GM23338 (cell line): ENCODE results near the gene B4GALNT4. TPM values are rescaled to one million over a fixed set of nuclear protein-coding genes. Genes with fewer than 3 reads are reported as not detected.
A peak's percentile ranks its signal among the peaks of the same experiment; 100 is the strongest.

Source experiments
- ATAC-seq: fragments of 200-7000 bp; cut with Tn5 transposase; 3 replicates; pipeline ENCODE4 v1.9.1; 2020
- DNase-seq: peaks from one replicate; pipeline ENCODE4 v3.0.0-alpha.2; 2015; ENCODE audit warnings: low spot score
- H2AFZ ChIP-seq: fragments of 200-600 bp; sonication (generic); 2 replicates; pipeline ENCODE4 v1.8.0; 2016; ENCODE audit warnings: antibody characterized with exemption, mild to moderate bottlenecking, moderate library complexity
- H3F3A ChIP-seq: fragments of 200-600 bp; sonication (generic); replicated peaks from 2 replicates; pipeline ENCODE4 v1.8.0; 2017; ENCODE audit warnings: antibody characterized with exemption, mixed run types, low read depth
- H3K27ac ChIP-seq: fragments of 200-600 bp; sonication (generic); 2 replicates; pipeline ENCODE4 v1.6.1; 2016; ENCODE audit warnings: low read depth
- H3K27me3 ChIP-seq: fragments of 200-600 bp; sonication (generic); 2 replicates; pipeline ENCODE4 v1.8.0; 2016; ENCODE audit warnings: mild to moderate bottlenecking, mixed run types, moderate library complexity; ENCODE audit not compliant: insufficient read depth
- H3K36me3 ChIP-seq: fragments of 200-600 bp; sonication (generic); 2 replicates; pipeline ENCODE4 v1.8.0; 2016; ENCODE audit warnings: mild to moderate bottlenecking; ENCODE audit not compliant: insufficient read depth
- H3K4me1 ChIP-seq: fragments of 200-600 bp; sonication (generic); 2 replicates; pipeline ENCODE4 v1.8.0; 2016; ENCODE audit warnings: mild to moderate bottlenecking, moderate library complexity; ENCODE audit not compliant: insufficient read depth
- H3K4me2 ChIP-seq: fragments of 200-600 bp; sonication (generic); 2 replicates; pipeline ENCODE4 v1.7.1; 2017; ENCODE audit warnings: mixed run types
- H3K4me3 ChIP-seq: fragments of 200-600 bp; sonication (generic); 2 replicates; pipeline ENCODE4 v1.6.1; 2016; ENCODE audit warnings: mixed run types
- H3K79me2 ChIP-seq: fragments of 200-600 bp; sonication (generic); replicated peaks from 2 replicates; pipeline ENCODE4 v1.8.0; 2017; ENCODE audit warnings: mild to moderate bottlenecking; ENCODE audit not compliant: insufficient read depth
- H3K9me2 ChIP-seq: fragments of 200-600 bp; sonication (generic); 2 replicates; pipeline ENCODE4 v1.8.0; 2017; ENCODE audit not compliant: insufficient read depth
- H4K20me1 ChIP-seq: fragments of 200-600 bp; sonication (generic); replicated peaks from 2 replicates; pipeline ENCODE4 v1.8.0; 2017; ENCODE audit warnings: mild to moderate bottlenecking; ENCODE audit not compliant: insufficient read depth
- H3K27ac Mint-ChIP-seq: 2 replicates; pipeline ENCODE4 v1.8.0; 2020; ENCODE audit warnings: inconsistent platforms, mild to moderate bottlenecking, moderate library complexity, mixed read lengths
- H3K27me3 Mint-ChIP-seq: 3 replicates; pipeline ENCODE4 v1.8.0; 2022; ENCODE audit warnings: low read depth, mild to moderate bottlenecking, moderate library complexity, mixed read lengths, inconsistent platforms; ENCODE audit not compliant: insufficient read depth, poor library complexity
- H3K36me3 Mint-ChIP-seq: 3 replicates; pipeline ENCODE4 v1.8.0; 2021; ENCODE audit warnings: low read depth, mild to moderate bottlenecking, inconsistent platforms, moderate library complexity, mixed read lengths
- H3K4me1 Mint-ChIP-seq: 3 replicates; pipeline ENCODE4 v1.8.0; 2020; ENCODE audit warnings: mild to moderate bottlenecking, inconsistent platforms, mixed read lengths
- H3K4me3 Mint-ChIP-seq: 3 replicates; pipeline ENCODE4 v1.8.0; 2021; ENCODE audit warnings: moderate library complexity, mild to moderate bottlenecking, inconsistent platforms, mixed read lengths
- H3K9me3 Mint-ChIP-seq: 3 replicates; pipeline ENCODE4 v1.8.0; 2020; ENCODE audit warnings: moderate library complexity, mild to moderate bottlenecking, inconsistent platforms, mixed read lengths
- CREB1 ChIP-seq: fragments of 250-450 bp; sonication (Bioruptor Pico); IDR thresholded peaks from 2 replicates; pipeline ENCODE4 v1.5.0; 2020; ENCODE audit warnings: low read depth, mild to moderate bottlenecking, moderate library complexity
- CTCF ChIP-seq, 2 experiments: fragments of 200-600 bp in 1 of 2; sonication (generic) in 1 of 2; conservative IDR thresholded peaks; 2 replicates each; pipeline versions ENCODE4 v1.5.1 to v1.6.1; 2016 to 2017; ENCODE audit warnings: antibody characterized with exemption in 2 of 2, low read depth in 2 of 2, mild to moderate bottlenecking in 2 of 2, moderate library complexity in 1 of 2
- ETS1 ChIP-seq: IDR thresholded peaks from 2 replicates; pipeline ENCODE4 v1.6.1; 2016; ENCODE audit warnings: antibody characterized with exemption
- EZH2 ChIP-seq: fragments of 200-600 bp; sonication (generic); IDR thresholded peaks from one replicate; pipeline ENCODE4 v1.8.0; 2017; ENCODE audit warnings: antibody characterized with exemption, mild to moderate bottlenecking, low read depth; ENCODE audit not compliant: unreplicated experiment
- EZH2phosphoT487 ChIP-seq: fragments of 200-600 bp; sonication (generic); IDR thresholded peaks from one replicate; pipeline ENCODE4 v1.8.1; 2018; ENCODE audit warnings: antibody characterized with exemption; ENCODE audit not compliant: unreplicated experiment
- JUNB ChIP-seq: IDR thresholded peaks from one replicate; pipeline ENCODE4 v1.6.1; 2016; ENCODE audit warnings: antibody characterized with exemption; ENCODE audit not compliant: unreplicated experiment
- NANOG ChIP-seq: IDR thresholded peaks from 2 replicates; pipeline ENCODE4 v1.6.1; 2016; ENCODE audit warnings: antibody characterized with exemption, borderline replicate concordance
- POLR2AphosphoS5 ChIP-seq: IDR thresholded peaks from 2 replicates; pipeline ENCODE4 v1.6.1; 2016; ENCODE audit warnings: antibody characterized with exemption, low read depth
- STAT1 ChIP-seq: IDR thresholded peaks from one replicate; pipeline ENCODE4 v1.6.1; 2016; ENCODE audit warnings: antibody characterized with exemption; ENCODE audit not compliant: unreplicated experiment
- ZNF114 ChIP-seq: fragments of 250-450 bp; sonication (Bioruptor Pico); IDR thresholded peaks from 2 replicates; pipeline ENCODE4 v1.5.0; 2020; ENCODE audit warnings: mild to moderate bottlenecking, moderate library complexity
- ZNF331 ChIP-seq: fragments of 250-450 bp; sonication (Bioruptor Pico); IDR thresholded peaks from 2 replicates; pipeline ENCODE4 v1.5.0; 2020; ENCODE audit warnings: low read depth, mild to moderate bottlenecking, moderate library complexity
- polyA plus RNA-seq: library from polyadenylated mRNA; unstranded; fragments of >200 nt; fragmentation: Nextera tagmentation; extraction: Ambion mirVana; gene quantifications from 2 replicates; pipeline ENCODE4 v1.2.1, GENCODE V29; 2016
- total RNA-seq: library from RNA; depleted of rRNA; stranded (reverse); fragments of >200 nt; shearing (Covaris generic); gene quantifications from 2 replicates; pipeline ENCODE4 v1.2.3, GENCODE V29; 2014
- TF ChIP-seq, protein P1 (sequence below): IDR thresholded peaks from one replicate; pipeline ENCODE4 v1.6.1; 2018; ENCODE audit warnings: antibody characterized with exemption; ENCODE audit not compliant: unreplicated experiment
- TF ChIP-seq, protein P2 (sequence below): fragments of 250-450 bp; sonication (Bioruptor Pico); IDR thresholded peaks from 2 replicates; pipeline ENCODE4 v1.5.0; 2020; ENCODE audit warnings: mild to moderate bottlenecking, moderate library complexity

B4GALNT4 gene
- total and polyA plus RNA-seq, 2 experiments from 2014 or later, result 49.9 to 92.6 TPM

DNA sequence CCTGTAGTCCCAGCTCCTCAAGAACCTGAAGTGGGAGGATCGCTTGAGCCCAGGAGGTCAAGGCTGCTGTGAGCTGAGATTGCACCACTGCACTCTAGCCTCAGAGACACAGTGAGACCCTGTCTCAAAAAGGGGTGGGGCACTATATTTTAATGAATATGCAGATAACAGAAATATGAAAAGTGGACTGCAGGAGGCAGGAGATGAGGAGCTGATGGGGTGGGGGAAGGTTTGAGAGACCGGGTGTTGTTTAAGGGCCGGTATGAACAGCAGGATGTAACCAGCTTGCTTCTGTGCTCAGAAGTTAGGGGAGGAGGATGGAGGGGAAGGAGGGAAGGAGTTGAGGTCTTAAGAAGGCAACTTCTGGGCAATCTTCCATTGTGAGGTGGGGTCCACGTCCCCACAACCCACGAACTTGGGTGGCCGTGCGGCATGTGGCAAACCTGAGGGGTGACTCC lies 1.3 kb upstream of the B4GALNT4 start:
- H4K20me1 ChIP-seq, result no peaks in the 10 kb centered on the region; the same call in 1 of the 2 replicates
- peak overlapping the region; percentile 54 for H3K4me3 ChIP-seq
- ATAC-seq (peak; percentile 2; the same call in 2 of the 3 replicates), DNase-seq (peak; percentile 72)
- peaks cover 9% of the 10 kb centered on the region; the same call in 1 of the 2 replicates for H3K4me1 ChIP-seq
- H3K27ac ChIP-seq, result no peak overlapping the region
- no peak overlapping the region for H3K27ac Mint-ChIP-seq
- H3K36me3 ChIP-seq, result no peaks in the 10 kb centered on the region
- peak overlapping the region; percentile 89 for H3K4me3 Mint-ChIP-seq
- peaks cover 20% of the 10 kb centered on the region for H3K27me3 Mint-ChIP-seq
- peaks cover 21% of the 10 kb centered on the region for H3K4me1 Mint-ChIP-seq
- H3K36me3 Mint-ChIP-seq, result peaks cover 16% of the 10 kb centered on the region
- H3K9me2 ChIP-seq, result no peaks in the 10 kb centered on the region
- peaks cover 24% of the 10 kb centered on the region; the same call in 1 of the 2 replicates for H3F3A ChIP-seq
- TF ChIP-seq, protein P1, sequence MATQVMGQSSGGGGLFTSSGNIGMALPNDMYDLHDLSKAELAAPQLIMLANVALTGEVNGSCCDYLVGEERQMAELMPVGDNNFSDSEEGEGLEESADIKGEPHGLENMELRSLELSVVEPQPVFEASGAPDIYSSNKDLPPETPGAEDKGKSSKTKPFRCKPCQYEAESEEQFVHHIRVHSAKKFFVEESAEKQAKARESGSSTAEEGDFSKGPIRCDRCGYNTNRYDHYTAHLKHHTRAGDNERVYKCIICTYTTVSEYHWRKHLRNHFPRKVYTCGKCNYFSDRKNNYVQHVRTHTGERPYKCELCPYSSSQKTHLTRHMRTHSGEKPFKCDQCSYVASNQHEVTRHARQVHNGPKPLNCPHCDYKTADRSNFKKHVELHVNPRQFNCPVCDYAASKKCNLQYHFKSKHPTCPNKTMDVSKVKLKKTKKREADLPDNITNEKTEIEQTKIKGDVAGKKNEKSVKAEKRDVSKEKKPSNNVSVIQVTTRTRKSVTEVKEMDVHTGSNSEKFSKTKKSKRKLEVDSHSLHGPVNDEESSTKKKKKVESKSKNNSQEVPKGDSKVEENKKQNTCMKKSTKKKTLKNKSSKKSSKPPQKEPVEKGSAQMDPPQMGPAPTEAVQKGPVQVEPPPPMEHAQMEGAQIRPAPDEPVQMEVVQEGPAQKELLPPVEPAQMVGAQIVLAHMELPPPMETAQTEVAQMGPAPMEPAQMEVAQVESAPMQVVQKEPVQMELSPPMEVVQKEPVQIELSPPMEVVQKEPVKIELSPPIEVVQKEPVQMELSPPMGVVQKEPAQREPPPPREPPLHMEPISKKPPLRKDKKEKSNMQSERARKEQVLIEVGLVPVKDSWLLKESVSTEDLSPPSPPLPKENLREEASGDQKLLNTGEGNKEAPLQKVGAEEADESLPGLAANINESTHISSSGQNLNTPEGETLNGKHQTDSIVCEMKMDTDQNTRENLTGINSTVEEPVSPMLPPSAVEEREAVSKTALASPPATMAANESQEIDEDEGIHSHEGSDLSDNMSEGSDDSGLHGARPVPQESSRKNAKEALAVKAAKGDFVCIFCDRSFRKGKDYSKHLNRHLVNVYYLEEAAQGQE, result no peak
- no peak for TF ChIP-seq JUNB
- no peak for TF ChIP-seq EZH2phosphoT487
- TF ChIP-seq ZNF331 (CRISPR knock-in tag), result no peak
- TF ChIP-seq ZNF114, result no peak
- no peak for TF ChIP-seq POLR2AphosphoS5
- TF ChIP-seq CREB1, result no peak
- TF ChIP-seq EZH2, result no peak
- no peak for TF ChIP-seq NANOG
- TF ChIP-seq, protein P2, sequence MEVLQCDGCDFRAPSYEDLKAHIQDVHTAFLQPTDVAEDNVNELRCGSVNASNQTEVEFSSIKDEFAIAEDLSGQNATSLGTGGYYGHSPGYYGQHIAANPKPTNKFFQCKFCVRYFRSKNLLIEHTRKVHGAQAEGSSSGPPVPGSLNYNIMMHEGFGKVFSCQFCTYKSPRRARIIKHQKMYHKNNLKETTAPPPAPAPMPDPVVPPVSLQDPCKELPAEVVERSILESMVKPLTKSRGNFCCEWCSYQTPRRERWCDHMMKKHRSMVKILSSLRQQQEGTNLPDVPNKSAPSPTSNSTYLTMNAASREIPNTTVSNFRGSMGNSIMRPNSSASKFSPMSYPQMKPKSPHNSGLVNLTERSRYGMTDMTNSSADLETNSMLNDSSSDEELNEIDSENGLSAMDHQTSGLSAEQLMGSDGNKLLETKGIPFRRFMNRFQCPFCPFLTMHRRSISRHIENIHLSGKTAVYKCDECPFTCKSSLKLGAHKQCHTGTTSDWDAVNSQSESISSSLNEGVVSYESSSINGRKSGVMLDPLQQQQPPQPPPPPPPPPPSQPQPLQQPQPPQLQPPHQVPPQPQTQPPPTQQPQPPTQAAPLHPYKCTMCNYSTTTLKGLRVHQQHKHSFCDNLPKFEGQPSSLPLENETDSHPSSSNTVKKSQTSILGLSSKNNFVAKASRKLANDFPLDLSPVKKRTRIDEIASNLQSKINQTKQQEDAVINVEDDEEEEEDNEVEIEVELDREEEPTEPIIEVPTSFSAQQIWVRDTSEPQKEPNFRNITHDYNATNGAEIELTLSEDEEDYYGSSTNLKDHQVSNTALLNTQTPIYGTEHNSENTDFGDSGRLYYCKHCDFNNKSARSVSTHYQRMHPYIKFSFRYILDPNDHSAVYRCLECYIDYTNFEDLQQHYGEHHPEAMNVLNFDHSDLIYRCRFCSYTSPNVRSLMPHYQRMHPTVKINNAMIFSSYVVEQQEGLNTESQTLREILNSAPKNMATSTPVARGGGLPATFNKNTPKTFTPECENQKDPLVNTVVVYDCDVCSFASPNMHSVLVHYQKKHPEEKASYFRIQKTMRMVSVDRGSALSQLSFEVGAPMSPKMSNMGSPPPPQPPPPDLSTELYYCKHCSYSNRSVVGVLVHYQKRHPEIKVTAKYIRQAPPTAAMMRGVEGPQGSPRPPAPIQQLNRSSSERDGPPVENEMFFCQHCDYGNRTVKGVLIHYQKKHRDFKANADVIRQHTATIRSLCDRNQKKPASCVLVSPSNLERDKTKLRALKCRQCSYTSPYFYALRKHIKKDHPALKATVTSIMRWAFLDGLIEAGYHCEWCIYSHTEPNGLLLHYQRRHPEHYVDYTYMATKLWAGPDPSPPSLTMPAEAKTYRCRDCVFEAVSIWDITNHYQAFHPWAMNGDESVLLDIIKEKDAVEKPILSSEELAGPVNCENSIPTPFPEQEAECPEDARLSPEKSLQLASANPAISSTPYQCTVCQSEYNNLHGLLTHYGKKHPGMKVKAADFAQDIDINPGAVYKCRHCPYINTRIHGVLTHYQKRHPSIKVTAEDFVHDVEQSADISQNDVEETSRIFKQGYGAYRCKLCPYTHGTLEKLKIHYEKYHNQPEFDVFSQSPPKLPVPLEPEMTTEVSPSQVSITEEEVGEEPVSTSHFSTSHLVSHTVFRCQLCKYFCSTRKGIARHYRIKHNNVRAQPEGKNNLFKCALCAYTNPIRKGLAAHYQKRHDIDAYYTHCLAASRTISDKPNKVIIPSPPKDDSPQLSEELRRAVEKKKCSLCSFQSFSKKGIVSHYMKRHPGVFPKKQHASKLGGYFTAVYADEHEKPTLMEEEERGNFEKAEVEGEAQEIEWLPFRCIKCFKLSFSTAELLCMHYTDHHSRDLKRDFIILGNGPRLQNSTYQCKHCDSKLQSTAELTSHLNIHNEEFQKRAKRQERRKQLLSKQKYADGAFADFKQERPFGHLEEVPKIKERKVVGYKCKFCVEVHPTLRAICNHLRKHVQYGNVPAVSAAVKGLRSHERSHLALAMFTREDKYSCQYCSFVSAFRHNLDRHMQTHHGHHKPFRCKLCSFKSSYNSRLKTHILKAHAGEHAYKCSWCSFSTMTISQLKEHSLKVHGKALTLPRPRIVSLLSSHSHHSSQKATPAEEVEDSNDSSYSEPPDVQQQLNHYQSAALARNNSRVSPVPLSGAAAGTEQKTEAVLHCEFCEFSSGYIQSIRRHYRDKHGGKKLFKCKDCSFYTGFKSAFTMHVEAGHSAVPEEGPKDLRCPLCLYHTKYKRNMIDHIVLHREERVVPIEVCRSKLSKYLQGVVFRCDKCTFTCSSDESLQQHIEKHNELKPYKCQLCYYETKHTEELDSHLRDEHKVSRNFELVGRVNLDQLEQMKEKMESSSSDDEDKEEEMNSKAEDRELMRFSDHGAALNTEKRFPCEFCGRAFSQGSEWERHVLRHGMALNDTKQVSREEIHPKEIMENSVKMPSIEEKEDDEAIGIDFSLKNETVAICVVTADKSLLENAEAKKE, result no peak
- no peak for TF ChIP-seq CTCF (conservative IDR thresholded peaks at IDR 0.05; ENCODE audit: low read depth in 2 of 2)
- no peak for TF ChIP-seq ETS1
- no peak for TF ChIP-seq STAT1
- H3K4me2 ChIP-seq, result peak overlapping the region; percentile 84
- H3K79me2 ChIP-seq, result peaks cover 13% of the 10 kb centered on the region
- peaks cover 23% of the 10 kb centered on the region; the same call in 2 of the 3 replicates for H3K9me3 Mint-ChIP-seq
- H2AFZ ChIP-seq, result no peak overlapping the region
- no peaks in the 10 kb centered on the region for H3K27me3 ChIP-seq
